Measurements from ENCODE around the gene TMEM165.

- no peak for TF ChIP-seq CTCF (IDR thresholded peaks at IDR 0.05 in 8 of 11, conservative IDR thresholded peaks at IDR 0.05 in 3 of 11)
- no peak for TF ChIP-seq POLR2A (IDR thresholded peaks at IDR 0.05)
- no peak for TF ChIP-seq POLR2AphosphoS5 (IDR thresholded peaks at IDR 0.05)
These were observed 10.8 kb downstream of the TMEM165 start for GRCh38 chr4:55406545-55406944.

Measured in spleen (tissue), 7 donors.